Stimulated activated CD4-positive, alpha-beta T cell treated with anti-CD3 and anti-CD28 coated beads, TNF-alpha, amount 100 ng/mL, for 4 hours (primary cell): ENCODE data around the gene INSR.
"Not testable (repeated sequence)": the region's sequence is repeated elsewhere in the genome, so short reads cannot be mapped to it uniquely, and the experiment has no call there.

Experiments used
- DNase-seq, 3 experiments: peaks; one replicate each; pipeline ENCODE4 v3.0.0-alpha.2; 2020; ENCODE audit warnings: low read depth in 3 of 3

Gene INSR

DNA sequence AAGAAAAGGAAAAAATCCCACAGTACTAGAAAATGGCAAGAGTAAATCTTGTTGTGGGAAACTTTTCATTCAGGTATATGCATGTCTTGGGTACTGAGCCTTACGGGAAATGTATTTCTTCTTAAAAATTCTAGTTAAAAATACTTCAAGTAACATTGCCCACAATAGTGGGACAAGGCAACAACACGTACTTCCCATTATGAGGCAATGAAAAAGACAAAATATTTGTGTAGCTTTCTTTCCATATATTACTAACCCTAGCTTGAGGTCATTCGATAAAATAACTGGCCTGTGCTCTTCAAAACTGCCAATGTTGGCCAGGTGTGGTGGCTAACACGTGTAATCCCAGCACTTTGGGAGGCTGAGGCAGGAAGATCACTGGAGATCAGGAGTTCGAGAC, 99.2 kb downstream of the INSR start:
- DNase-seq: no peak

DNA sequence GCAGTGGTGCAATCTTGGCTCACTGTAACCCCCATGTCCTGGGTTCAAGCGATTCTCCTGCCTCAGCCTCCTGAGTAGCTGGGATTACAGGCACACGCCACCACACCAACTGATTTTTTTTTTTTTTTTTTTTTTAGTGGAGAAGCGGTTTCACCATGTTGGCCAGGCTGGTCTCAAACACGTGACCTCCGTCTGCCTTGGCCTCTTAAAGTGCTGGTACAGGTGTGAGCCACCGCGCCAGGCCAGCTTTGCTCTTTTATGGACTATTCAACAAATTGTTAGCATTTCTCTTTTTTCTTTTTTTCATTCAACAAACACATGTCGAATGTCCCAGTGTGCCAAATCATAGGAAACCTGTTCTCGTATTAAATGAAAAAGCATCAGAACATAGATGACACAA, 99.6 kb downstream of the INSR start:
- DNase-seq: no peak

GRCh38 chr19:7191946-7192691, 102.1 kb downstream of the INSR start:
- DNase-seq: peak in 1 of 3 experiments; percentile 17

- no peak for DNase-seq
These were observed 105.2 kb downstream of the INSR start for GRCh38 chr19:7188698-7189629.

GRCh38 chr19:7187605-7188339, 106.4 kb downstream of the INSR start:
- no peak for DNase-seq

DNA sequence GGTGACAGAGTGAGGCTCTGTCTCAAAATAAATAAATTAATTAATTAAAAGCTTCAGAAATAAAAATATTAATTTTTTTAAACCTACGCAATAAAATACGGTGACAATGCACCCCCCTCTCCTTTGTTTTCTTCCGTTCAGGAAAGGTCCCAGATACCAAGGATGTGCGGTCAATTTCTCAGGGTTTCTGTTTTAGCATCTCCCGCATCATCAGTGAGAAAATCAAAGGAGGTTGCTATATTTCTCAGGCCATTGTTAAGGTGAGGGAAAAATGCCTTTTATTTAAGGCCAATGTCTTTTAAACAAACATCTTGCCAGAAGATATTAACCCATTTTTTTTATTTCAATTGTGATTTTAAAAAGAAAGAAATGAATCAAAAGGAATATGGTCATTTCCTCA, 111.7 kb downstream of the INSR start:
- no peak for DNase-seq

GRCh38 chr19:7179917-7180306, 114.3 kb downstream of the INSR start:
- DNase-seq: no peak

- no peak for DNase-seq
These were observed 116.3 kb downstream of the INSR start for GRCh38 chr19:7177926-7178325.

- no peak for DNase-seq
These were observed 117.4 kb downstream of the INSR start for GRCh38 chr19:7176792-7177191.

DNA sequence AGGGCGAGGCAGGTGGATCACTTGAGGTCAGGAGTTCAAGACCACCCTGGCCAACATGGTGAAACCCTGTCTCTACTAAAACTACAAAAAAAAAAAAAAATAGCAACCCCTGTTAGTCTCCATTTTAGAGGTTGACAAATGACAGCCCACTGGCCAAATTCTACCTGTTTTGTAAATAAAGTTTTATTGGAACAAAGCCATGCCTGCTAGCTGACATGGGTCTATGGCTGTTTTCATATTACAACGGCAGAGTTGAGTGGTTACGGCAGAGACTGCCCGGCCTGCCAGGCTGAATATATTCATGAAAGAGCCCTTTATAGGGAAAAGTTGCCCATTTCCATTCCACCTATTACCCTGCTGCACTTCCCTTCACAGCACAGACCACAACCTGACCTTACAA, 121.4 kb downstream of the INSR start:
- no peak for DNase-seq

DNA sequence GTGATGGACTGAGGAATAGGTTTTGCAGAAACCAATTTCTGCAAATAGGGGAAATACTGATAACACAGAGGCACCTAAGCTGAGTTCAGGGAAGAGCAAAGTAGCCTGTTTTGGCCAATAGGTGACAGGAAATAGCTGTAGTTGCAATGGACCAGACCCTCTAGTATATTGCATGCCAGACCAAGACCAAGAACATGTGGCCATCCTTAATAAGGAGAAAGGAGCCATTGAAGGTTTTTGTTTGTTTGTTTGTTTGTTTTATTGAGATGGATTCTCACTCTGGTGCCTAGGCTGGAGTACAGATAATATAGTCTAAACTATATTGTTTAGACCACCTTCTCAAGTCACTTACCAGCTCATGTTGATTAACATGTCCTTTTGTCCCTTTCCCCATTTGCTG, 123.2 kb downstream of the INSR start:
- DNase-seq: no peak

DNA sequence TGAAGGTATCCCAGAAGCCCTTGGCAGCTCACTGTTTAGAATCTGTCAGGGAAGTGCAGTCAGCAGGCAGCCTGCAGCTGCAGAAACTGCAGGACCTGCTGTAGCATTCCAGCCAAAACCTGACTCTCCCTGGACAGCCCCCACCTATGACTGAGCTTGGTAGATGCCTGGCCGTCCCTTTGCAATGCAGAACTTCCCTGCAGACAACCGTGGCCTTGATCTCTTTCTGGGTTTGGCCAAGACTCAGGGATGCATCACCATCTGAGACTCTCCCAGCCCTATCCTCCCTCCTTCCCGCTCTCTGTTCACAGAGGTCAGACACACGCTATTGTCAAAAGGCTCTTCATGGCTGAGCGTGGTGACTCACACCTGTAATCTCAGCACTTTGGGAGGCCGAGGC, 125.3 kb downstream of the INSR start:
- DNase-seq: no peak

GRCh38 chr19:7161292-7161691, 132.9 kb downstream of the INSR start:
- no peak for DNase-seq

DNA sequence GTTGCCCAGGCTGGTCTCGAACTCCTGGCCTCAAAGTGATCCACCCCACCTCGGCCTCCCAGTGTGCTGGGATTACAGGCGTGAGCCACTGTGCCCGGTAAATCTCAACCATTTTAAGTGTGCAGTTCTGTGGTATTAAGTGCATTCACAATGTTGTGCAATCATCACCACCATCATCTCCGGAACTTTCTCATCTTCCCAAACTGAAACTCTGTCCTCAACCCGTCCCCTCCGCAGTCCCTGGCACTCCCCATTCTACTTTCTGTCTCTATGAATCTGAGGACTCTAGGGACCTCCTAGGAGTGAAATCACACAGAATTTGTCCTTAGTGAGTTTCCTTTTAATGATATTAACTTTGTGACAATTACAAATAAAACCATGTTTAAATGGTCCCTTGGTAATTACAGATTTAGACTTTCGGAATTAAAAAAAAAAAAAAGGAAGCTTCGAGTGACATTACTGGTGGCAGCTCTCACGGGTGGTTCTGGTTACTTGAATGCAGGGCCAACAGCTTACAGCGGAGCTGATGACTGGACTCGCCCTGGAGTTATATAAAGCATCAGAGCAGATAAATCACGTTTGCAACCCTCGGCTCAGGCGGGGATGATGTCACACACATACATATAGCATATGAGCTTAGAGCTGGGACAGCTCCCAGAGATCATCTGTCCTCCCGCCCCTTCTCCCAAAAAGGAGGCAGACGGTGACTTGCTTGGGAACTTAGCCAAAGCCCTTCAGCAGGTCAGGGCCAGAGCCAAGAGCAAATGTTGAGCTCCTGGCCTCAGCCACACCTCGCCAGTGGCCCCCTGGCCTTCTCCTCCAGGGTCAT, 134.9 kb downstream of the INSR start:
- no peak for DNase-seq

DNA sequence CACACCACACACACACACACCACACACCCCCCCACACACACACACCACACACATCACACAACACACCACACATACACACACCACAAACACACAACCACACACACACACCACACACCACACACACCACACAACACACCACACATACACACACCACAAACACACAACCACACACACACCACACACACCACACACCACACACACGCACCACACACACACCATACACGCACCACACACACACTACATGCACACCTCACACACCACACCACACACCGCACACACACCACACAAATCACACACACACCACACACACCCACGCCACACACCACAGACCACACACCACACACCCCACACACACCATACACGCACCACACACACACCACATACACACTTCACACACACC, 141.2 kb downstream of the INSR start:
- no peak for DNase-seq

GRCh38 chr19:7152568-7152967, 141.6 kb downstream of the INSR start:
- DNase-seq: no peak

GRCh38 chr19:7149956-7150705, 144.1 kb downstream of the INSR start:
- DNase-seq: no peak

- not testable (repeated sequence) for DNase-seq
These were observed 147.0 kb downstream of the INSR start for GRCh38 chr19:7147119-7147675.

DNA sequence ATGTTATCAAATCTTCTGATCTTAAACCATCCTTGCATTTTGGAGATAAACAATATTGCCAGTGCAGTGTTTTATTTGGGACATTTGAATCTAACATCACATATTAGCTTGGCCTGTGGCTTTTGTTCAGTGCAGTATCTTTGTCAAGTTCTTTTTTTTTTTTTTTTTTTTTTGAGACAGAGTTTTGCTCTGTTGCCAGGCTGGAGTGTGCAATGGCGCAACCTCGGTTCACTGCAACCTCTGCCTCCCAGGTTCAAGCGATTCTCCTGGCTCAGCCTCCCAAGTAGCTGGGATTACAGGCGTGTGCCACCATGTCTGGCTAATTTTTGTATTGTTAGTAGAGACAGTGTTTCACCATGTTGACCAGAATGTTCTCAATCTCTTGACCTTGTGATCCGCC, 148.1 kb downstream of the INSR start:
- not testable (repeated sequence) for DNase-seq

DNA sequence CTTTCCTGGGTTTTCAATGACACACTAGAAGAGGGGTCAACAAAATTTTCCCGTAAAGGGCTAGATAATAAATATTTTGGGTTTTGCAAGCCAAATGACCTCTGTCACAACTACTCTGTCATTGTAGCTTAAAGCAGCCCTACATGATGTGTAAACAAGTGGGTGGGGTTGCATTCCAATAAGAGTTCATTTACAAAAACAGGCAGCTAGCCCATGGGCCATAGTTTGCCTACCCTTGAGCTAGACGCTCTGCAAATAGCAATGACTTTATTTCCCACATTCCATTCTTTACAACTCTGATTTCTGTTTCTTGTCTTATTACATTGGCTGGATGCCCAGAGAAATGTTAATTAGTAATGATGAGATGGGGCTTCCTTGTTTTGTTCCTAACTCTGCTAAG, 148.7 kb downstream of the INSR start:
- no peak for DNase-seq
